Measurements from ENCODE around the gene CYYR1.

DNA sequence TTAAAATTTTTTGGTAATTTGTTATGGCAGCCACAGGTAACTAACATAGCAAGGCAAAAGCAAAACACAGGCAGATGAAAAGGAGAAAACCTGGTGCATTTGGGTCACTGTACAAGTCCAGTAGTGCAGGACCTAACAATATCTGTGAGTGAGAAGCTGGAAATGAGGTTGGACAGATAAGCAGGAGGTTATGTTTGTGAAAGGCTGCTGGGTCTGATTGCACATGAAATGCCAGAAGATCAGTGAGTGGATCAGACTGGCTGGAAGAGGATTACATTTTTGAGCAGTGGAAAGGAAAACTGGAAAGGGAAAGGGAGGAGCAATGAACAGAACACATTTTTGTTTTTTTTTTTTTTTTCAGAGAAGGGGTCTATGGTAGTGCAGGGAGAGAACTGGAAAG lies 73.6 kb downstream of the CYYR1 start:
- TF ChIP-seq POLR2A (IDR thresholded peaks at IDR 0.05; ENCODE audit: low read depth, low read length) (no peak), EZH2 (IDR thresholded peaks at IDR 0.05; ENCODE audit: borderline replicate concordance, low read depth, low read length, severe bottlenecking) (no peak), POLR2AphosphoS5 (IDR thresholded peaks at IDR 0.05; ENCODE audit: insufficient read depth, low read depth, low read length) (no peak), MYC (IDR thresholded peaks at IDR 0.05; ENCODE audit: low read depth, low read length) (no peak), FOS (IDR thresholded peaks at IDR 0.05; ENCODE audit: borderline replicate concordance, insufficient read depth, low read length) (no peak)
- TF ChIP-seq, protein P1, sequence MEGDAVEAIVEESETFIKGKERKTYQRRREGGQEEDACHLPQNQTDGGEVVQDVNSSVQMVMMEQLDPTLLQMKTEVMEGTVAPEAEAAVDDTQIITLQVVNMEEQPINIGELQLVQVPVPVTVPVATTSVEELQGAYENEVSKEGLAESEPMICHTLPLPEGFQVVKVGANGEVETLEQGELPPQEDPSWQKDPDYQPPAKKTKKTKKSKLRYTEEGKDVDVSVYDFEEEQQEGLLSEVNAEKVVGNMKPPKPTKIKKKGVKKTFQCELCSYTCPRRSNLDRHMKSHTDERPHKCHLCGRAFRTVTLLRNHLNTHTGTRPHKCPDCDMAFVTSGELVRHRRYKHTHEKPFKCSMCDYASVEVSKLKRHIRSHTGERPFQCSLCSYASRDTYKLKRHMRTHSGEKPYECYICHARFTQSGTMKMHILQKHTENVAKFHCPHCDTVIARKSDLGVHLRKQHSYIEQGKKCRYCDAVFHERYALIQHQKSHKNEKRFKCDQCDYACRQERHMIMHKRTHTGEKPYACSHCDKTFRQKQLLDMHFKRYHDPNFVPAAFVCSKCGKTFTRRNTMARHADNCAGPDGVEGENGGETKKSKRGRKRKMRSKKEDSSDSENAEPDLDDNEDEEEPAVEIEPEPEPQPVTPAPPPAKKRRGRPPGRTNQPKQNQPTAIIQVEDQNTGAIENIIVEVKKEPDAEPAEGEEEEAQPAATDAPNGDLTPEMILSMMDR (IDR thresholded peaks at IDR 0.05; ENCODE audit: extremely low read depth in 1 of 2, insufficient read depth in 1 of 2, low read depth in 1 of 2, low read length in 2 of 2) = no peak
- TF ChIP-seq, protein P2, sequence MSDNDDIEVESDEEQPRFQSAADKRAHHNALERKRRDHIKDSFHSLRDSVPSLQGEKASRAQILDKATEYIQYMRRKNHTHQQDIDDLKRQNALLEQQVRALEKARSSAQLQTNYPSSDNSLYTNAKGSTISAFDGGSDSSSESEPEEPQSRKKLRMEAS (IDR thresholded peaks at IDR 0.05; ENCODE audit: insufficient read depth, insufficient read length) = no peak

Measured in endothelial cell of umbilical vein (primary cell).